CD14-positive monocyte (primary cell): ENCODE measurements around the gene MACF1. TPM values are rescaled to one million over a fixed set of nuclear protein-coding genes. Genes with fewer than 3 reads are reported as not detected.
A peak's percentile ranks its signal among the peaks of the same experiment; 100 is the strongest.

Experiments used
- DNase-seq, 3 donors: peaks; one replicate each; pipeline ENCODE4 v3.0.0-alpha.2; 2011 to 2022
- H2AFZ ChIP-seq: 2 replicates; pipeline ENCODE4 v1.6.0; 2012; ENCODE audit warnings: mild to moderate bottlenecking, low read depth, low read length, inconsistent platforms; ENCODE audit not compliant: insufficient read depth, poor library complexity, severe bottlenecking
- H3K27ac ChIP-seq, 2 donors: 1 replicate in 1 of 2; 2 replicates in 1 of 2; pipeline ENCODE4 v1.5.1; 2012 to 2013; ENCODE audit warnings: low read length in 2 of 2, control low read depth in 1 of 2, inconsistent platforms in 1 of 2, low read depth in 1 of 2, mild to moderate bottlenecking in 1 of 2
- H3K27me3 ChIP-seq, 2 donors: one replicate each; pipeline versions ENCODE4 v1.6.0 to v1.6.1; 2011 to 2013; ENCODE audit warnings: low read length in 2 of 2; ENCODE audit not compliant: control insufficient read depth in 2 of 2, insufficient read depth in 2 of 2
- H3K36me3 ChIP-seq, 2 donors: replicated peaks in 1 of 2; 1 replicate in 1 of 2; 2 replicates in 1 of 2; pipeline versions ENCODE4 v1.5.1 to v1.6.1; 2012 to 2013; ENCODE audit warnings: low read length in 2 of 2, control low read depth in 1 of 2, inconsistent platforms in 1 of 2, mild to moderate bottlenecking in 1 of 2; ENCODE audit not compliant: insufficient read depth in 2 of 2, control insufficient read depth in 1 of 2
- H3K4me1 ChIP-seq, 2 donors: 1 replicate in 1 of 2; 2 replicates in 1 of 2; pipeline versions ENCODE4 v1.5.1 to v1.6.1; 2012 to 2013; ENCODE audit warnings: low read length in 2 of 2, control low read depth in 1 of 2, inconsistent platforms in 1 of 2, mild to moderate bottlenecking in 1 of 2, moderate library complexity in 1 of 2; ENCODE audit not compliant: insufficient read depth in 2 of 2, control insufficient read depth in 1 of 2
- H3K4me2 ChIP-seq: replicated peaks from 2 replicates; pipeline ENCODE3; 2012; ENCODE audit warnings: low read length, moderate library complexity, mild to moderate bottlenecking; ENCODE audit not compliant: poor library complexity, severe bottlenecking; ENCODE audit errors: extremely low read depth
- H3K4me3 ChIP-seq, 3 experiments: fragments of 200-600 bp in 1 of 3; sonication (generic) in 1 of 3; replicated peaks in 1 of 3; 1 replicate in 2 of 3; 2 replicates in 1 of 3; pipeline ENCODE4 v1.5.1; 2011 to 2013; ENCODE audit warnings: low read length in 3 of 3, mild to moderate bottlenecking in 3 of 3, control low read depth in 2 of 3, low read depth in 2 of 3, inconsistent platforms in 1 of 3, moderate library complexity in 1 of 3
- H3K79me2 ChIP-seq: 2 replicates; pipeline ENCODE4 v1.6.0; 2012; ENCODE audit warnings: mild to moderate bottlenecking, control low read depth, inconsistent platforms, low read length, moderate library complexity; ENCODE audit not compliant: insufficient read depth
- H3K9ac ChIP-seq: 2 replicates; pipeline ENCODE4 v1.6.0; 2017; ENCODE audit warnings: low read length, mild to moderate bottlenecking; ENCODE audit not compliant: insufficient read depth, poor library complexity, severe bottlenecking
- H3K9me3 ChIP-seq, 2 donors: replicated peaks in 1 of 2; 1 replicate in 1 of 2; 2 replicates in 1 of 2; pipeline versions ENCODE4 v1.5.1 to v1.6.1; 2012 to 2013; ENCODE audit warnings: low read length in 2 of 2, control low read depth in 1 of 2; ENCODE audit not compliant: control insufficient read depth in 1 of 2, insufficient read depth in 1 of 2
- H4K20me1 ChIP-seq: 2 replicates; pipeline ENCODE4 v1.6.0; 2012; ENCODE audit warnings: mild to moderate bottlenecking, low read length, control low read depth, moderate library complexity; ENCODE audit not compliant: insufficient read depth
- H3K27ac Mint-ChIP-seq, 7 donors: one replicate each; pipeline ENCODE4 v1.8.0; 2020; ENCODE audit warnings: mild to moderate bottlenecking in 7 of 7, mixed read lengths in 7 of 7, moderate library complexity in 6 of 7, inconsistent platforms in 2 of 7
- H3K27me3 Mint-ChIP-seq, 3 donors: one replicate each; pipeline ENCODE4 v1.8.0; 2021 to 2022; ENCODE audit warnings: low read depth in 3 of 3, mild to moderate bottlenecking in 3 of 3, mixed read lengths in 3 of 3, moderate library complexity in 3 of 3, inconsistent platforms in 1 of 3
- H3K36me3 Mint-ChIP-seq, 2 donors: one replicate each; pipeline ENCODE4 v1.8.0; 2020; ENCODE audit warnings: mixed read lengths in 2 of 2, inconsistent platforms in 1 of 2, mild to moderate bottlenecking in 1 of 2
- H3K4me1 Mint-ChIP-seq: one replicate; pipeline ENCODE4 v1.8.0; 2020; ENCODE audit warnings: mild to moderate bottlenecking, mixed read lengths
- H3K4me3 Mint-ChIP-seq, 2 donors: one replicate each; pipeline ENCODE4 v1.8.0; 2020; ENCODE audit warnings: mild to moderate bottlenecking in 2 of 2, mixed read lengths in 2 of 2, moderate library complexity in 1 of 2
- H3K9me3 Mint-ChIP-seq, 7 donors: one replicate each; pipeline ENCODE4 v1.8.0; 2020 to 2022; ENCODE audit warnings: mixed read lengths in 7 of 7, mild to moderate bottlenecking in 6 of 7, moderate library complexity in 6 of 7, inconsistent platforms in 2 of 7
- WGBS: methylation state at CpG from one replicate; pipeline ENCODE4 v1.1.5; 2013; ENCODE audit warnings: missing lambda C conversion rate; ENCODE audit not compliant: insufficient coverage; 5-methylcytosine and 5-hydroxymethylcytosine counted together
- intact Hi-C, 2 donors: fragments of 100-400 bp; cut with micrococcal nuclease; formaldehyde crosslinking; loops; one replicate each; pipeline versions ENCODE4 v1.15.0 to v1.15.1; 2023
- polyA plus RNA-seq, 3 donors: library from polyadenylated mRNA; depleted of rRNA in 1 of 3; unstranded in 2 of 3; stranded (reverse) in 1 of 3; fragments of 300-500 nt in 2 of 3; fragments of >200 nt in 1 of 3; fragmentation: Illumina TruSeq in 2 of 3; gene quantifications; 1 replicate in 2 of 3; 2 replicates in 1 of 3; pipeline ENCODE4 v1.2.3, GENCODE V29; 2012 to 2021
- TF ChIP-seq, protein P1 (sequence below): fragments of 200-600 bp; IDR thresholded peaks from one replicate; pipeline ENCODE4 v1.8.0; 2022; ENCODE audit warnings: antibody characterized with exemption, mild to moderate bottlenecking

The MACF1 gene
- polyA plus RNA-seq, 3 donors: 3.4 to 36.8 (median 4.5) TPM

- Histone ChIP-seq H4K20me1 (peaks cover 4% of the 10 kb centered on the region), H3K27ac (no peak overlapping the region), H3K9ac (no peak overlapping the region), H2AFZ (no peak overlapping the region), H3K9me3 (no peaks in the 10 kb centered on the region), H3K27me3 (no peaks in the 10 kb centered on the region), H3K4me1 (peaks cover 35 to 50% of the 10 kb centered on the region in 2 donors), H3K79me2 (peaks cover 67% of the 10 kb centered on the region), H3K4me2 (no peak overlapping the region), H3K36me3 (no peaks in the 10 kb centered on the region), H3K4me3 (no peak overlapping the region)
- H3K27ac Mint-ChIP-seq: peak overlapping the region in 3 of 7 donors; percentile 15 to 55 (median 22)
- no peak for DNase-seq
- no peaks in the 10 kb centered on the region for H3K36me3 Mint-ChIP-seq
- peaks cover 0 to 2% (median 0%) of the 10 kb centered on the region in 7 donors for H3K9me3 Mint-ChIP-seq
- no peaks in the 10 kb centered on the region for H3K27me3 Mint-ChIP-seq
- TF ChIP-seq, protein P1, sequence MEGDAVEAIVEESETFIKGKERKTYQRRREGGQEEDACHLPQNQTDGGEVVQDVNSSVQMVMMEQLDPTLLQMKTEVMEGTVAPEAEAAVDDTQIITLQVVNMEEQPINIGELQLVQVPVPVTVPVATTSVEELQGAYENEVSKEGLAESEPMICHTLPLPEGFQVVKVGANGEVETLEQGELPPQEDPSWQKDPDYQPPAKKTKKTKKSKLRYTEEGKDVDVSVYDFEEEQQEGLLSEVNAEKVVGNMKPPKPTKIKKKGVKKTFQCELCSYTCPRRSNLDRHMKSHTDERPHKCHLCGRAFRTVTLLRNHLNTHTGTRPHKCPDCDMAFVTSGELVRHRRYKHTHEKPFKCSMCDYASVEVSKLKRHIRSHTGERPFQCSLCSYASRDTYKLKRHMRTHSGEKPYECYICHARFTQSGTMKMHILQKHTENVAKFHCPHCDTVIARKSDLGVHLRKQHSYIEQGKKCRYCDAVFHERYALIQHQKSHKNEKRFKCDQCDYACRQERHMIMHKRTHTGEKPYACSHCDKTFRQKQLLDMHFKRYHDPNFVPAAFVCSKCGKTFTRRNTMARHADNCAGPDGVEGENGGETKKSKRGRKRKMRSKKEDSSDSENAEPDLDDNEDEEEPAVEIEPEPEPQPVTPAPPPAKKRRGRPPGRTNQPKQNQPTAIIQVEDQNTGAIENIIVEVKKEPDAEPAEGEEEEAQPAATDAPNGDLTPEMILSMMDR: no peak
- 75% methylated on average over 5 of the region's 7 CpGs for WGBS
- peaks cover 52% of the 10 kb centered on the region for H3K4me1 Mint-ChIP-seq
- no peak overlapping the region for H3K4me3 Mint-ChIP-seq
- intact Hi-C loops: no loop called here
Observed at GRCh38 chr1:39213511-39214002, 9.1 kb downstream of the MACF1 start.

- Histone ChIP-seq H3K9ac (no peak overlapping the region), H3K4me3 (no peak overlapping the region), H3K27ac (peak overlapping the region in 1 of 2 donors; percentile 82), H3K4me1 (peaks cover 35 to 50% of the 10 kb centered on the region in 2 donors), H3K27me3 (no peaks in the 10 kb centered on the region), H3K79me2 (peaks cover 67% of the 10 kb centered on the region), H4K20me1 (peaks cover 7% of the 10 kb centered on the region), H3K36me3 (no peaks in the 10 kb centered on the region), H3K4me2 (peak overlapping the region; percentile 97), H3K9me3 (no peaks in the 10 kb centered on the region), H2AFZ (no peak overlapping the region)
- Mint-ChIP-seq H3K27ac (peak overlapping the region in 6 of 7 donors; percentile 55 to 94 (median 82)), H3K4me3 (no peak overlapping the region), H3K4me1 (peaks cover 56% of the 10 kb centered on the region), H3K27me3 (no peaks in the 10 kb centered on the region), H3K36me3 (no peaks in the 10 kb centered on the region), H3K9me3 (peaks cover 0 to 2% (median 0%) of the 10 kb centered on the region in 7 donors)
- TF ChIP-seq, protein P1: no peak
- no peak for DNase-seq
- WGBS: 75% methylated on average over 5 of the region's 7 CpGs
- intact Hi-C loops: no loop called here
Observed at GRCh38 chr1:39214021-39214713, 9.7 kb downstream of the MACF1 start.
